Activated naive CD8-positive, alpha-beta T cell treated with anti-CD3 and anti-CD28 coated beads for 36 hours (primary cell): ENCODE measurements around the gene MLLT1. TPM values are rescaled to one million over a fixed set of nuclear protein-coding genes. Genes with fewer than 3 reads are reported as not detected.

Source experiments
- DNase-seq: peaks from one replicate; pipeline ENCODE4 v3.0.0; 2021
- H3K27ac Mint-ChIP-seq: one replicate; pipeline ENCODE4 v1.8.0; 2022; ENCODE audit warnings: mild to moderate bottlenecking, moderate library complexity, mixed read lengths
- H3K27me3 Mint-ChIP-seq: one replicate; pipeline ENCODE4 v1.8.0; 2022; ENCODE audit warnings: mild to moderate bottlenecking, mixed read lengths
- H3K36me3 Mint-ChIP-seq: one replicate; pipeline ENCODE4 v1.8.0; 2021; ENCODE audit warnings: mild to moderate bottlenecking, mixed read lengths
- H3K4me1 Mint-ChIP-seq: one replicate; pipeline ENCODE4 v1.8.0; 2021; ENCODE audit warnings: mixed read lengths
- H3K4me3 Mint-ChIP-seq: one replicate; pipeline ENCODE4 v1.8.0; 2022; ENCODE audit warnings: mild to moderate bottlenecking, moderate library complexity, mixed read lengths
- H3K9me3 Mint-ChIP-seq: one replicate; pipeline ENCODE4 v1.8.0; 2022; ENCODE audit warnings: mixed read lengths
- total RNA-seq, 2 experiments: library from RNA; stranded (reverse); gene quantifications; one replicate each; pipeline ENCODE4 v1.2.3, GENCODE V29; 2021

The MLLT1 gene
- total RNA-seq, 2 experiments from 2014 or later = 55.2 to 56.8 TPM

DNA sequence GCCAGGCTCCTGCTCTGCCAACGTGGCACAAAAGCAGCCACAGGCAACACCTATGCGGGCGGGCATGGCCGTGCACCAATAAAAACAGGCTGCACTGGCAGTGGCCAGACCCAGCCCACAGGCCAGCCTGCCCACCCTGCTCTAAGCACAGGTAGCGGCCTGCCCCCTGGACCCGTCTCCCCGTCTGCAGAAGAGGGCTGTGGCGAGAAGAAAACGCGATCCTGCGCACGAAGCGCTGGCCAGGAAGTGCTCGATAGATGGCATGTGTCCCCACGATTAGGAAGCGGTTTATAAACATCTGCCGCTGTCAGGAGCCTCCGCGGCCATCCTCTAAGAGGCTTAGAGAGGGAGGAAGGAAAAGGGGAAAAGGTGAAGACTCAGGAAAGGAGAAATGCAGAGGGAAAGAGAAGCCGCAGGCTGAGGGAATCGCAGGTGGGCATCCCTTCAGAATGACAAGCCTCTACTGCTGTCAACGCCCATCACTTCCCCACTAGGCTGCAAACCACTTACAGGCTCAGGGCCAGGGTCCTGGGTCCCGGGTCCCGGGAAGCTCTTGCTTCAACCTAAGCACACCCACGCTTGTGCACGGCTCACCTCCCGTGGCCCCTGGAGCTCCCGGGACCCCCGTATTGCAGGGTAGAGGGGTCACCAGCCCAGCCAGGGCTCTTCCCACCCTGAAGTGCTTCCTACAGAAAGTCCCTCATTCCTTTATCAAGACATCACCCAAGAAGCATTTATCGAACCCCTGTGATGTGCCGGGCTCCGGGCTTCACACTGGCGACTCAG, 10.5 kb downstream of the MLLT1 start:
- Mint-ChIP-seq H3K4me1 (peaks cover 20% of the 10 kb centered on the region), H3K27ac (no peak overlapping the region)

DNA sequence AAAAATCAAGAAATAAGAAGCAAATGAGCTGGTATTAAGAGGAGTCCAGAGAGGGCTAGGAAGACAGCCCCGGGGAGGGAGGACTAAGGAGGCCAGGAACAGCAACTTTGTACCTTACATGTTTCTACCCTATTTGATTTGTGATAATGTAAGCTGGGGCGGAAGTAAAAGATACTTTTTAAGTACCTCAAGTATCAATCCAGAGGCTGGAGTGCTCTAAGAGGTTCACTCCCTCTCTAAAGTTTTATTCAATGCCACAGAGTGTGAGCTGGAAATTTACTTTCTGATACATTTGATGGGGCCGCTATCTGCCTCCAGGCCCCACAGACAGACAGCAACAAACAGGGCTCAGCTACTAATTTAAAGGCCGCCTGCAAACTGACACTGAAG, 11.4 kb downstream of the MLLT1 start:
- Mint-ChIP-seq H3K4me3 (no peak overlapping the region), H3K4me1 (peaks cover 14% of the 10 kb centered on the region), H3K9me3 (no peaks in the 10 kb centered on the region), H3K27ac (no peak overlapping the region), H3K36me3 (peaks cover 10% of the 10 kb centered on the region), H3K27me3 (no peaks in the 10 kb centered on the region)
- DNase-seq = no peak

More for the DNA sequence above, 10.5 kb downstream of the MLLT1 start:
- H3K36me3 Mint-ChIP-seq = peaks cover 7% of the 10 kb centered on the region
- no peak for DNase-seq
- no peaks in the 10 kb centered on the region for H3K27me3 Mint-ChIP-seq
- H3K4me3 Mint-ChIP-seq = no peak overlapping the region
- H3K9me3 Mint-ChIP-seq = no peaks in the 10 kb centered on the region

GRCh38 chr19:6267552-6268381, 12.0 kb downstream of the MLLT1 start:
- no peaks in the 10 kb centered on the region for H3K9me3 Mint-ChIP-seq
- DNase-seq = no peak
- no peaks in the 10 kb centered on the region for H3K27me3 Mint-ChIP-seq
- no peak overlapping the region for H3K4me3 Mint-ChIP-seq
- peaks cover 11% of the 10 kb centered on the region for H3K36me3 Mint-ChIP-seq
- H3K27ac Mint-ChIP-seq = no peak overlapping the region
- peaks cover 13% of the 10 kb centered on the region for H3K4me1 Mint-ChIP-seq

- Mint-ChIP-seq H3K4me1 (peaks cover 10% of the 10 kb centered on the region), H3K27me3 (no peaks in the 10 kb centered on the region), H3K9me3 (no peaks in the 10 kb centered on the region), H3K36me3 (peaks cover 21% of the 10 kb centered on the region), H3K4me3 (no peak overlapping the region), H3K27ac (no peak overlapping the region)
- no peak for DNase-seq
Observed at GRCh38 chr19:6264803-6265202, 15.0 kb downstream of the MLLT1 start.

GRCh38 chr19:6263735-6264444, 15.9 kb downstream of the MLLT1 start:
- Mint-ChIP-seq H3K4me1 (peaks cover 10% of the 10 kb centered on the region), H3K36me3 (peaks cover 23% of the 10 kb centered on the region), H3K27me3 (no peaks in the 10 kb centered on the region), H3K27ac (no peak overlapping the region), H3K4me3 (no peak overlapping the region), H3K9me3 (no peaks in the 10 kb centered on the region)
- no peak for DNase-seq

DNA sequence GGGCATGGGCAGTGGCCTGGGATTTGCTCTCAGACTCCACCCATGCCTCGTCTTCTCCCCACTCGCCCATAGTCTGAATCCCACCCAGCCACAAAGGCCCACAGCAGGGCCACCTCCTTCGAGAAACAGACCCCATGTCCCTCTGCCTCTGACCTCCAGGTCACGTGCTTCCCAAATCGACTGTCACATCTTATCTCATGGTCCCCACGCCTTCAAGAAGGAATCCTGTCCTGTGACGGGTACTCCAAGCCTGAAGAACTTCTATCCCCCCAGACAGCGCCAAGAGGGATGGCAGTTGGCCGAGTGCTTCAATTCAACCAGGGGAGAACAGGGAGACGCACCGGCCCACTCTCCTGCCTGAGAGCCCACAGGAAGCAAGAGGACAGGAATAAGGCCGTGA, 16.5 kb downstream of the MLLT1 start:
- no peak for DNase-seq
- Mint-ChIP-seq H3K4me3 (no peak overlapping the region), H3K4me1 (peaks cover 10% of the 10 kb centered on the region), H3K36me3 (peaks cover 24% of the 10 kb centered on the region), H3K27me3 (no peaks in the 10 kb centered on the region), H3K9me3 (no peaks in the 10 kb centered on the region), H3K27ac (no peak overlapping the region)

DNA sequence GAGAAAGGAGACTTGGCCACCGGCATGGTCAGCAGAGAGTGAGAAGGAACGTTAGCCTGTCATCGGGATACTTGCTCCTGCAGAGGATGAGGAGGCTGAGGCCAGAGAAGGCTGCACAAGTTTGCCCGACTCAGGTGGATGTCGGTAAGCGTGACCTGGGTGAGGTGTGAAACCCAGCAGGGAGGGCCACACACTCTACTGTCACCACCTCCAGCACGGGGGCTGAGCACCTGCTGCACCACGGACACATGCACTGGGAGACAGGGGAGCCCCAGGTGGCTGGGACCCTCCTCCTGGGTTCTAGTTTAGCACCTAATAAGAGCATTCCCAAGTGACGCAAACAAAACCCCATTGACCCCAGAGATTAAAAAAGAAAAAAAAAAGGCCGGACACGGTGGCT, 17.3 kb downstream of the MLLT1 start:
- Mint-ChIP-seq H3K27ac (no peak overlapping the region), H3K9me3 (no peaks in the 10 kb centered on the region), H3K36me3 (peaks cover 24% of the 10 kb centered on the region), H3K4me3 (no peak overlapping the region), H3K4me1 (peaks cover 10% of the 10 kb centered on the region), H3K27me3 (no peaks in the 10 kb centered on the region)
- no peak for DNase-seq

DNA sequence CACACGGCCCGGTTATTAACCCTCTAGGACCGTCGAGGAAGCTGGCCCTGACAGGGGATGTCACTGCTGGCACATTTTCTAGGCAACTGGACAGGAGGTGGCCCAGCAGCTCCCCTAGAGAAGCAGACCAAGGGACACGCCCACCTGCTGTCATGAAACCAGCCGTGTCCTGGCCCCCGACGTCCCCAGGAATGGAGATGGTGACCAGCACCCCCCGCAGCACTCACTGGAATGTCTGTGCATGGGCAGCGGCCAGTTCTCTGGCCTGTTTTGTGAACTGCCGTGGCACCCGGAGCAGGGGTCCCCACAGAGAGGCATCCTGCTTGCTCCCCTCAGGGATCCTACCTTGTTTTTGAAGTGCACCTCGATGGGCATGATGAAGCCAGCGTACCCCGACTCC, 17.9 kb downstream of the MLLT1 start:
- H3K9me3 Mint-ChIP-seq = no peaks in the 10 kb centered on the region
- peaks cover 10% of the 10 kb centered on the region for H3K4me1 Mint-ChIP-seq
- H3K27ac Mint-ChIP-seq = peak overlapping the region; percentile 25
- peaks cover 27% of the 10 kb centered on the region for H3K36me3 Mint-ChIP-seq
- DNase-seq = no peak
- no peaks in the 10 kb centered on the region for H3K27me3 Mint-ChIP-seq
- H3K4me3 Mint-ChIP-seq = no peak overlapping the region

DNA sequence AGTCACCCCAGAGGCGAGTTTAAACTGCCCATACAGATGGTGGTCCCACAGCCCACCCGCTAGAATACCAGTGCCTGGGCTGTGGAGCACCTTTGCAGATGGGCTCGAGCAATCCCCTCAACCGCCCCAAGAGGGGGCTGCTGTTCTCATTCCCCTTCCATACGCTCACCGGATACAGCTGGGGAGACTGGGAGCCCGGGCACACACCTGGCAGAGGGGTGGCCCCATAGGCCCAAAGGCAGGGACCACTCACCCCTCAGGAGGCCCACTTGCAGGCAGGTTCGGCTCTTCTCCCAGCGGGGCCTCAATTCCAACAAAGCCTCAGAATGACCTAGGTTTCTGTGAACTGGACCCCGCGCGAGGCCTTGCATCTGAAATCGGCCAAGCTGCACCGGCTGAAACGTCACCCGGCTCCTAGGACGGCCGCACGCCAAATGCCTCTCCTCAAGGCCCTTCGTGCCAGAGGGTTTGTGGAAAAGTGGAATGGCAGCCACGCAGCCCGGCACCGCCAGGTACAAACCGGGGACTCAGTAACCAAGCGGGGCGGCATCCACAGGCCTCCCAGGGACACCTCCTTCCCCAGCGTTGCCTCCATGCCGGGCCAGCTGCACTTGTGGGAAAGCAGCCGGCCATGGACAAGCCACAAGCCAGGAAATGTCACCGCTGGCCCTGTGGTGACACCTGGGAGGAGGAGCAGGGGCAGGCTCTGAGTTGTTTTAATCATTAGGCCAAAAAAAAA, 18.7 kb downstream of the MLLT1 start:
- Mint-ChIP-seq H3K27me3 (no peaks in the 10 kb centered on the region), H3K4me1 (peaks cover 10% of the 10 kb centered on the region), H3K36me3 (peaks cover 30% of the 10 kb centered on the region), H3K27ac (peak overlapping the region; percentile 48), H3K9me3 (no peaks in the 10 kb centered on the region), H3K4me3 (no peak overlapping the region)
- peak; percentile 38 for DNase-seq

DNA sequence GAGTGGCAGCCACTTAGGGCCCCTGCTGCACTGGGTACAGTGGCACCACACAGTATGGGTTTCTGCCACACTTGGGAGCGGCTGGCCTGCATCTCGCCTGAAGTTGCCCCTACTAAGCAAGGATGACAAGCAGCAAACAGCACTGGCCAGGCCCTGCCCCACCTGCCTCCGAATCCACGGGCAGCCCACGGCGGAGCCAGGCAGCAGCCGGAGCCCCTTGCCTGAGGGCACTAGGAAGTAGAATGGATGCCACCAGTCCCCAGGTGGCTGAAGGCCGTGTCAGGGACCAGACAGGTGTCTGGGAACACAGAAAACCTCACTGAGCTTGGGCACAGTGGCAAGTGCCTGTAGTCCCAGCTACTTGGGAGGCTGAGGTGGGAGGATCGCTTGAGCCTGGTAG, 19.4 kb downstream of the MLLT1 start:
- Mint-ChIP-seq H3K4me1 (peaks cover 10% of the 10 kb centered on the region), H3K4me3 (no peak overlapping the region), H3K27ac (no peak overlapping the region), H3K36me3 (peaks cover 30% of the 10 kb centered on the region), H3K9me3 (no peaks in the 10 kb centered on the region), H3K27me3 (no peaks in the 10 kb centered on the region)
- no peak for DNase-seq

DNA sequence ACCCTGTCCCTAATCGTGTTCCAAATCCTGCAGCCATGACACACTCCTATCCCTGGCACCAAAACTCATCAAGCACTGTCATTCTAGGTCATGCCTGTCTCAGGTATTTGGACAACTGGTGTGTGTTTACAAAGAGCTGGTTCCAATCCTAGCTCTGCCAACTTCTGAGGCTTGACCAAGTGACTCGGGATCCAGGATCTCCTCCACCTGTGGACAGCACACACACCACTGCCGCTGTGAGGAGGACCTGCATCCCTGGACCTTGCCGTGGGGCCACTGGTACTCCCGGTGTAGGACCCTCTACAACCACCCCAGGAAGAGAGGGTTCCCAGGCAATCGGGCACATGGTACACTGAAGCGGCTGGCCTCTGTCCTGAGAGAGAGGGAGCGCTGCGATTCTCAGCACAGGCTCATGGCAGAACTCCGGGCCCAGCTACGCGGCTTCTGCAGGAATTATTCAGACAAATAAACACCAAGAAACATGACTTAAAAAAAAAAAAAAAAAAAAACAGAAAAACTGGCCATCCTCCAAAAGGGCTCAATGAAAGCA, 20.4 kb downstream of the MLLT1 start:
- Mint-ChIP-seq H3K4me1 (peaks cover 14% of the 10 kb centered on the region), H3K27ac (no peak overlapping the region), H3K4me3 (no peak overlapping the region), H3K9me3 (no peaks in the 10 kb centered on the region), H3K27me3 (no peaks in the 10 kb centered on the region), H3K36me3 (peaks cover 30% of the 10 kb centered on the region)
- DNase-seq = no peak

DNA sequence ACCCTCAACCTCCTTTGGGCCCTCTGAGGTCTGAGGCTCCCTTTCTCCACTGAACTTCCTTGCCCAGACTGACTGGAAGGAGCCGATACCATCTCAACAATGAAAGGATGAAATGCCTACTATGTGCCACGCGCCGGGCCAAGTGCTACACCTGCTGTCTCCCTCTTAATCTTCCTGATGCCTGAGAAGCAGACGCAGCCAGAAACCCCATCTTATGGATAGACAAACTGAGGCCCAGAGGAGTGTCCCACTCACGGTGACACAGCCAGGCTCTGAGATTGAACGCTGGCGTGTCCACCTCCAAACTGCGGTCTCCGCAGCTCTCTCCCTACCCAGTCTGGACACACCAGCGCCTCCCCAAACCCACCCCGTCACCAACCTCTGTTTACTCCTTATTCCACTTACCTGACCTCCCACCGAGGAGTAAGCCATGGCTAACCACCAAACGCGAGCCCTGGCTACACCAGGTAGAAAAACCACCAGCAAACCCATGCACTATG, 20.9 kb downstream of the MLLT1 start:
- Mint-ChIP-seq H3K27ac (peak overlapping the region; percentile 20), H3K36me3 (peaks cover 31% of the 10 kb centered on the region), H3K9me3 (no peaks in the 10 kb centered on the region), H3K27me3 (no peaks in the 10 kb centered on the region), H3K4me1 (peaks cover 17% of the 10 kb centered on the region), H3K4me3 (no peak overlapping the region)
- DNase-seq = no peak

DNA sequence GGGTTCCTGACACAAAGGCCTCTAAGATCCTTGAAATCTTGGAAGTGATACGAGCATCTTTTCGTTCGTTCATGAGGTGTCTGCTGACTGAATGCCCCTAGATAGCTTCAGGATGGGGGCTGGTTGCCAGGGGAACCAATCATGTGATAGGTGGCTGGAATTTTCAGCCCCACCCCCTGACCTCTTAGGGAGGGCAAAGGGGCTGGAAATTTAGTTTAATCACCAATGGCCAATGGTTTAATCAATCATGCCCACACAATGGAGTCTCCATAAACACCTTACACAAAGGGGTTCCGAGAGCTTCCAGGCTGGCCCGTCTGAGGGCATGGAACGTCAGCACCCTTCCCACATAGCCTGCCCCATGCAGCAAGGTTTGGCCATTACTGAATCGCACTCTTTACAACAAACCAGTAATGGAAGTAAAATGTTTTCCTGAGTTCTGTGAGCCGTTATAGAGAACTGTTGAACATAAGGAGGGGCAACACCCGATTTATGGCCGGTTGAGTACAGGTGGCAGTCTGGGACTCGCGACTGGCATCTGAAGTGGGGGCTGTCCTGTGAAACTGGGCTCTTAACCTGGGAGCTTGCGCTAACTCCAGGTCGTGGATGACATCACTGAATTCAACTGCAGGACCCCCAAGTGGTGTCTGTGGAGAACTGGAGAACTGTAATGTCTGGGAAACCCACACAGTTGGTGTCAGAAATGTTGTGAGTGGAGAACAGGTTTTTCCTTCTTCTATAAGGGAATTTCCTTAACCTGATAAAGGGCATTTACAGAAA, 25.6 kb downstream of the MLLT1 start:
- Mint-ChIP-seq H3K9me3 (no peaks in the 10 kb centered on the region), H3K4me1 (peaks cover 24% of the 10 kb centered on the region), H3K27ac (no peak overlapping the region), H3K36me3 (peaks cover 24% of the 10 kb centered on the region), H3K4me3 (no peak overlapping the region), H3K27me3 (no peaks in the 10 kb centered on the region)
- no peak for DNase-seq

DNA sequence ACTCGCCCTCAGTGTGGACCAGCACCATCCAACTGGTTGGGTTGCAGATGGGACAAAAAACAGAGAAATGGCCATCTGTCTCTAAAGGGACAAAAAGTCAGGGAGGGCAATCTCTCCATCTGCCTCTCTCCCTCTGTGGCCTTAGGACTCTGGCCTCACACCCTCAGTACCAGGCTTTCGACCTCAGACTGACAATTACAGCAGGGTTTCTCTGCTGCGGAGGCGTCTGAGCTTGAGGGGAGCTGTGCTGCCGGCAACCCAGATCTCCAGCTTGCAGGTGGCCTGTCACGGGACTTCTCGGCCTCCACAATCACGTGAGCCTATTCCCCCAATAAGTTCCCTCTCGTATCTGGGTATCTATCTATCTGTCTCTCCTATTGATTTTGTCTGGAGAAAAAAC, 27.7 kb downstream of the MLLT1 start:
- Mint-ChIP-seq H3K36me3 (peaks cover 33% of the 10 kb centered on the region), H3K27ac (no peak overlapping the region), H3K4me3 (no peak overlapping the region), H3K9me3 (no peaks in the 10 kb centered on the region), H3K27me3 (no peaks in the 10 kb centered on the region), H3K4me1 (peaks cover 35% of the 10 kb centered on the region)
- DNase-seq = no peak
